ENCODE data around the gene TNFAIP8L3. TPM values are rescaled to one million over a fixed set of nuclear protein-coding genes. Genes with fewer than 3 reads are reported as not detected.
"Not testable (repeated sequence)": the region's sequence is repeated elsewhere in the genome, so short reads cannot be mapped to it uniquely, and the experiment has no call there.

Gene TNFAIP8L3
- total RNA-seq, 1 experiment from 2014 or later: 0.04 TPM

DNA sequence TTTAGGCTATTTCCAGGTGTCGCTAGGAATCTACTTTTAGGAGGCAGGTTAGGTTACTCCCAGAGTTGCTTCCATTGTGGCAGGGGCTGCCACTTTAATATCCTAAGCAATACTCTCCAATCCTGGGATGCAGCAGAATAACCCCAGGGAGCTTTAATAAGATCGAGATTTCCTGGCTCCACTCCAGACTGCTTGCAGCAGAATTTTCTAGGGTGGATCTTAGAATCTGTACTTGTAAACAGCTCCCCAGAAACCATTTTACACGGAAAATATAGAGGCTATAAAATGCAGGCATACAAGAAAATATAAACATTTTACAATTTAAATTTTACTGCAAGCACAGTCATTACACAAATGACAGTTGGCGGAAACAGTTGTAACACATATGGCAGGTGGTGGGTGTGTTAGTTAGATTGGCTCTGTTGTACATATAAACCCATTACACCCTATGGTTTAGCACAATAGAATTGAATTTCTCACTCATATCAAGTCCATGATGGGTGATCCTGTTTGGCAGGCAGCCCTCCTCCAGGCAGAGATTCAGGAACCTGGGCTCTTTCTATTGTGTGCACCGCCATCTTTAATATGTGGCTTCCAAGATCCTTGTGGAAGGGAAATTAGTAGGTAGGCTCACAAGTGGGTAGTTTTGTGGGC, 35.0 kb upstream of the TNFAIP8L3 start:
- Histone ChIP-seq H3K27ac (no peak overlapping the region), H3K4me3 (no peak overlapping the region), H3K4me1 (0 out of 2 replicates have a peak, but pooled peaks cover 2% of the 10 kb centered on the region), H3K36me3 (no peaks in the 10 kb centered on the region), H3K9me3 (replicated peaks) (no peaks in the 10 kb centered on the region), H3K27me3 (no peaks in the 10 kb centered on the region)
- no peak for DNase-seq

GRCh38 chr15:51128701-51129100, 34.0 kb upstream of the TNFAIP8L3 start:
- Histone ChIP-seq H3K9me3 (replicated peaks) (no peaks in the 10 kb centered on the region), H3K27ac (no peak overlapping the region), H3K27me3 (no peaks in the 10 kb centered on the region), H3K4me3 (no peak overlapping the region), H3K36me3 (no peaks in the 10 kb centered on the region), H3K4me1 (0 out of 2 replicates have a peak, but pooled peaks cover 2% of the 10 kb centered on the region)
- no peak for DNase-seq

DNA sequence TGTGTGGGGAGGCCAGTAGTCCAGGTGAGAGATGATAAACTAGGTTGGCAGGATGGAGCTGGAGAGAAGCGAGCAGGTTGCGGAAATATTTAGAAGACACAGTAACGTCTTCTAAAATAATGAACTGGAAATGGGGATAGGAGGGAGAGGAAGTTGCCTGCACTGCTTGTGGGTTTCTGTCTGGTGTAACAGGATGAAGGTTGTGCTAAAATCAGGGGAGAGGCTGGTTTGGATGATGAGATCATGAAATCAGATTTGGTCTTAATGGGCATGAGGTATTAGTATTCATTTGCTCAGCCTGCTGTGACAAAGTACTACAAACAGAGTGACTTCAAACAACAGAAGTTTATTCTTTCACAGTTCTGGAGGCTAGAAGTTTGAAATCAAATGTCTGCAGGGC, 32.1 kb upstream of the TNFAIP8L3 start:
- DNase-seq: no peak
- Histone ChIP-seq H3K4me1 (no peaks in the 10 kb centered on the region), H3K27me3 (no peaks in the 10 kb centered on the region)

DNA sequence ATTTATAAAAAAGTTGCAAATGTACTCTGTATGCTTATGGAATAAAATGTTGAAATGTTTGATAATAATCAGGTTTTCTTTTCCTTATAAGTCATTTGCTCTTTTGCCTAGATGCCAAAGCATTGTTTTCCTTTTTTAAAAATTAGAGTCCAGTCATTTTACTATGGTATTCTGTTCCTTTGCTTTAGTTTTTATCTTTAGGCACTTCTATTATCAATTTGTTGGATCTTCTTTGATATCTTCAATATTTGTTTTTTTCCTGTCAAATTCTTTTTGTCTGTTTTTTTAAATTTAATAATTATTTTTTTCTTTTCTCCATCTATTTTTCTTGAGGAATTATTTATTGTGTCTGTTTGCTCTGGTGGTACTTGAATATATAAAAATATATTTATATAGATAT, 28.3 kb upstream of the TNFAIP8L3 start:
- DNase-seq; H3K4me3 ChIP-seq; H3K36me3 ChIP-seq; H3K9me3 ChIP-seq (replicated peaks); H3K27me3 ChIP-seq; H3K27ac ChIP-seq; H3K4me1 ChIP-seq: not testable (repeated sequence)

More for the DNA sequence above, 32.1 kb upstream of the TNFAIP8L3 start:
- Histone ChIP-seq H3K9me3 (replicated peaks) (no peaks in the 10 kb centered on the region), H3K36me3 (no peaks in the 10 kb centered on the region), H3K4me3 (no peak overlapping the region), H3K27ac (no peak overlapping the region)

- H3K27ac ChIP-seq: no peak overlapping the region
- no peak for DNase-seq
These were observed 27.0 kb upstream of the TNFAIP8L3 start for GRCh38 chr15:51121631-51122225.

DNA sequence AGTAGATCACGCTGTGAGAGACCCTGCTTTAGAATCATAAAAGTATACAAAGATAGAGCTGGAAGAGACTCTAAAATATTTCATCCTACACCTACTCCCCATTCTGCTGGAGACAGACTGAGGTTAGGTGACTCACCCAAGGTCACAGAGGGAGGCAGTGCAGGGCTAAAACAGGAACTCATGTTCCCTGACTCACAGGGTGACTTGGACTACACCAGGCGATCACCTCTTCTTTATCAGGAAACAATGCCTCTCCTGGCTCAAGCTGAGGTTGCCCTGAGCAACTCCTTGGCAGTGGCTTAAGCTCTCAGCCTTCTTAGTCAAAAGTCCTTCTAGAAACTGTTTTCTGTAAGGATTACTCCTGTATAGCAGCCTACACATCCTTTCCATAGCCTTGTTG, 26.4 kb upstream of the TNFAIP8L3 start:
- Histone ChIP-seq H3K36me3 (no peaks in the 10 kb centered on the region), H3K4me1 (no peaks in the 10 kb centered on the region), H3K4me3 (no peak overlapping the region), H3K27ac (no peak overlapping the region), H3K27me3 (no peaks in the 10 kb centered on the region), H3K9me3 (replicated peaks) (no peaks in the 10 kb centered on the region)
- DNase-seq: no peak

More at GRCh38 chr15:51121631-51122225, 27.0 kb upstream of the TNFAIP8L3 start:
- no peaks in the 10 kb centered on the region for H3K9me3 ChIP-seq (replicated peaks)
- H3K36me3 ChIP-seq: no peaks in the 10 kb centered on the region
- H3K4me3 ChIP-seq: no peak overlapping the region
- H3K4me1 ChIP-seq: no peaks in the 10 kb centered on the region
- no peaks in the 10 kb centered on the region for H3K27me3 ChIP-seq

GRCh38 chr15:51119120-51119519, 24.4 kb upstream of the TNFAIP8L3 start:
- DNase-seq: no peak
- Histone ChIP-seq H3K9me3 (replicated peaks) (no peaks in the 10 kb centered on the region), H3K4me1 (no peaks in the 10 kb centered on the region), H3K27me3 (no peaks in the 10 kb centered on the region), H3K27ac (no peak overlapping the region), H3K36me3 (no peaks in the 10 kb centered on the region), H3K4me3 (no peak overlapping the region)

DNA sequence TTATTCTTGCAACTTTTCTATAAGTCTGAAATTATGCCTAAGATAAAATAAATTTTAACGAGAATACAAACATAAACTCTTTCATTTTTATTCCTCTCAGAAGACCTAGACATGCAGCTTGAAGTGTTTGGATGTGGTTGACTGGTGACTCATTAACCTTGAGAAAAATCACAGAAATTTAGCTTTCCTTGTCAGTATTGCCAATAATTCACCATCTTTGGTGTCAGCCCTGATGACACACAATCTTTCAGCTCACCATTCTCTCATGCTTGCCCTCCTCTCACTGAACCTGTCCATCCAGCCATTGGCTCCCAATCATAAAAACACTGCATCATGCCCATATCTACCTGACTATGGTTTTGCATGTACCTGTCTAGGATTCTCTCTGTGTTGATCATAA, 22.6 kb upstream of the TNFAIP8L3 start:
- Histone ChIP-seq H3K4me1 (no peaks in the 10 kb centered on the region), H3K4me3 (no peak overlapping the region), H3K9me3 (replicated peaks) (no peaks in the 10 kb centered on the region), H3K27ac (no peak overlapping the region), H3K36me3 (no peaks in the 10 kb centered on the region), H3K27me3 (no peaks in the 10 kb centered on the region)
- DNase-seq: no peak

- H3K27ac ChIP-seq: no peak overlapping the region
- no peaks in the 10 kb centered on the region for H3K4me1 ChIP-seq
- no peak overlapping the region for H3K4me3 ChIP-seq
- H3K27me3 ChIP-seq: no peaks in the 10 kb centered on the region
- no peaks in the 10 kb centered on the region for H3K9me3 ChIP-seq (replicated peaks)
- no peak for DNase-seq
- H3K36me3 ChIP-seq: no peaks in the 10 kb centered on the region
These were observed 19.9 kb upstream of the TNFAIP8L3 start for GRCh38 chr15:51114437-51115119.

- Histone ChIP-seq H3K9me3 (replicated peaks) (no peaks in the 10 kb centered on the region), H3K36me3 (no peaks in the 10 kb centered on the region), H3K4me3 (no peak overlapping the region), H3K4me1 (no peaks in the 10 kb centered on the region), H3K27ac (no peak overlapping the region), H3K27me3 (no peaks in the 10 kb centered on the region)
- DNase-seq: no peak
These were observed 17.4 kb upstream of the TNFAIP8L3 start for GRCh38 chr15:51112078-51112477.

- H3K9me3 ChIP-seq (replicated peaks): no peaks in the 10 kb centered on the region
- H3K27ac ChIP-seq: no peak overlapping the region
- no peaks in the 10 kb centered on the region for H3K4me1 ChIP-seq
- no peaks in the 10 kb centered on the region for H3K27me3 ChIP-seq
- DNase-seq: no peak
- H3K4me3 ChIP-seq: no peak overlapping the region
- H3K36me3 ChIP-seq: no peaks in the 10 kb centered on the region
These were observed 16.4 kb upstream of the TNFAIP8L3 start for GRCh38 chr15:51111061-51111460.

DNA sequence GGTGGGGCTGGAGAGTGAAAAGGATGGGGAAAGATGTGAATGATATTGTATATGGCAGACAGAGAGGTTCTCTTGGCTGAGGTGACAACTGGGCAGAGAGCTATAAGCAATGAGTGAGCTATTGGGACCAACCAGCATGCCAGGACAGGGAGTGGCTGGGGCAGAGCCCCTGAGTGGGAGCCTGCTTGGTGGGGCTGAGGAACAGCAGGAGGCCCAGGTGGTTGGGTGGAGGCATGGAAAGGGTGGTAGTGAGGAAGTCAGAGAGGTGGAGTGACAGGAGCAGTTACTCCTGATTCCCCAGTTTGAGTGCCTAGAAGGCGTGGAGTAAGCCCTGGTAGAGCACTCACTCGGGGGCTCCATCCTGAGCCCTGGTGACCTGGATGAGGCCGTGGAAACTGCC, 15.5 kb upstream of the TNFAIP8L3 start:
- Histone ChIP-seq H3K9me3 (replicated peaks) (no peaks in the 10 kb centered on the region), H3K27me3 (no peaks in the 10 kb centered on the region), H3K4me3 (no peak overlapping the region), H3K27ac (no peak overlapping the region), H3K36me3 (no peaks in the 10 kb centered on the region), H3K4me1 (no peaks in the 10 kb centered on the region)
- DNase-seq: no peak

- H3K36me3 ChIP-seq: no peaks in the 10 kb centered on the region
- no peak overlapping the region for H3K4me3 ChIP-seq
- no peaks in the 10 kb centered on the region for H3K4me1 ChIP-seq
- H3K27ac ChIP-seq: no peak overlapping the region
- no peaks in the 10 kb centered on the region for H3K9me3 ChIP-seq (replicated peaks)
- no peaks in the 10 kb centered on the region for H3K27me3 ChIP-seq
- DNase-seq: no peak
These were observed 14.3 kb upstream of the TNFAIP8L3 start for GRCh38 chr15:51108933-51109550.

DNA sequence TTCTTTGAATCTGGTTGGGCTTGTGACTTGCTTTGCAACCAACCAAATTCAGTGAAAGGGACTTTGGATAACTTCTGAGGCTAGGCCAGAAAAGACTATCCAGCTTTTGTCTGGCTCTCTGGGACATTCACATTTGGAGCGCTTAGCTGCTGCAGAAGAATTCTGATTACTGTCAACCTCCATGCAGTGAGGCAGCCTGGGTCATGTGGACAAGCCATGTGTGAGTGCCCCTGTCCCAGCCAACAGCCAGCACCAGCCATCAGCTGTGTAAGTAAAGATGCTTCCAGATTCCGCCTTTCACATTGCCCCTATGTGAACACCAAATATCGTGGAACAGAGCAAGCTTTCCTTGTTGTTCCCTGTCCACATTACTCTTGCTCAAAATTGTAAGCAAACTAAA, 12.9 kb upstream of the TNFAIP8L3 start:
- Histone ChIP-seq H3K4me1 (no peaks in the 10 kb centered on the region), H3K27ac (no peak overlapping the region), H3K27me3 (no peaks in the 10 kb centered on the region), H3K4me3 (no peak overlapping the region), H3K36me3 (no peaks in the 10 kb centered on the region), H3K9me3 (replicated peaks) (no peaks in the 10 kb centered on the region)
- DNase-seq: no peak

DNA sequence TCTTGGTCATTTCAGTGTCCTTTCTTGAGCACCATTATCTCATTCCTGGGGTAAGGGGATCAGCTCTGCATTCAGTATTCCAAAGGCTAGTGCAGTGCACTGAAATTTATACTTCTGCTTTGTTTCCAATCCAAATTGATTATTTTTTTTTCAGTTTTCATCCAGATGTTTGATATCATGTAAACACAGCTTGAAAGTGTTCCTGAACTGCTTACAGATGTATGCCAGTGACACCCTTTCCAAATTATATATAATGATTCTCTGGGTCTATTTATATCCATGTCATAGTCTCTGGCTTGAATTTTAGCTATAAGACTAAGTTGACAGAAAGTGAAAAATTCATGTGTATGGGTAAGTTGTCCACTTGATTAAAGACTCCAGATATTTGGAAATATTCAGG, 11.8 kb upstream of the TNFAIP8L3 start:
- H3K27me3 ChIP-seq: no peaks in the 10 kb centered on the region

More for the DNA sequence above, 11.8 kb upstream of the TNFAIP8L3 start:
- Histone ChIP-seq H3K9me3 (replicated peaks) (no peaks in the 10 kb centered on the region), H3K36me3 (no peaks in the 10 kb centered on the region), H3K4me3 (no peak overlapping the region), H3K4me1 (no peaks in the 10 kb centered on the region), H3K27ac (no peak overlapping the region)
- no peak for DNase-seq
